22Rv1 (cell line): ENCODE data around the gene GPC6.

Experiments used
- H3K27ac ChIP-seq: fragments of 450-650 bp; 2 replicates; pipeline ENCODE4 v1.5.1; 2017
- CTCF ChIP-seq: fragments of 450-650 bp; IDR thresholded peaks from 2 replicates; pipeline ENCODE4 v1.5.1; 2017; ENCODE audit warnings: mild to moderate bottlenecking
- ZFX ChIP-seq: fragments of 450-650 bp; IDR thresholded peaks from 2 replicates; pipeline ENCODE4 v1.6.1; 2017; ENCODE audit warnings: antibody characterized with exemption, borderline replicate concordance

Gene GPC6

GRCh38 chr13:93655154-93655553 is 428.5 kb downstream of the GPC6 start:
- TF ChIP-seq CTCF (no peak), ZFX (no peak)

GRCh38 chr13:93660391-93661063 is 433.9 kb downstream of the GPC6 start:
- TF ChIP-seq ZFX (no peak), CTCF (no peak)
- no peak overlapping the region for H3K27ac ChIP-seq

More at GRCh38 chr13:93655154-93655553, 428.5 kb downstream of the GPC6 start:
- no peak overlapping the region for H3K27ac ChIP-seq

GRCh38 chr13:93670866-93671265 is 444.3 kb downstream of the GPC6 start:
- H3K27ac ChIP-seq = no peak overlapping the region
- TF ChIP-seq ZFX (no peak), CTCF (no peak)

GRCh38 chr13:93672996-93673395 is 446.4 kb downstream of the GPC6 start:
- no peak for TF ChIP-seq CTCF
- H3K27ac ChIP-seq = no peak overlapping the region

GRCh38 chr13:93673885-93674284 is 447.3 kb downstream of the GPC6 start:
- no peak for TF ChIP-seq ZFX
- no peak for TF ChIP-seq CTCF
- H3K27ac ChIP-seq = no peak overlapping the region

GRCh38 chr13:93674337-93674755 is 447.7 kb downstream of the GPC6 start:
- TF ChIP-seq ZFX (no peak), CTCF (no peak)
- H3K27ac ChIP-seq = no peak overlapping the region

- TF ChIP-seq ZFX (no peak), CTCF (no peak)
Observed at GRCh38 chr13:93680329-93680728, 453.7 kb downstream of the GPC6 start.

More at GRCh38 chr13:93680329-93680728, 453.7 kb downstream of the GPC6 start:
- no peak overlapping the region for H3K27ac ChIP-seq
